Breast epithelium (tissue), 3 donors: Measurements from ENCODE around the gene SSR3.

Experiments
- POLR2A ChIP-seq: fragments of 450-650 bp; IDR thresholded peaks from one replicate; pipeline ENCODE4 v1.6.1; 2016; ENCODE audit warnings: antibody characterized with exemption, mild to moderate bottlenecking, moderate library complexity
- TF ChIP-seq, protein P1 (sequence below), 3 donors: fragments of 450-650 bp; IDR thresholded peaks; one replicate each; pipeline ENCODE4 v1.5.1; 2016 to 2017; ENCODE audit warnings: antibody characterized with exemption in 3 of 3, mild to moderate bottlenecking in 3 of 3, moderate library complexity in 3 of 3

DNA sequence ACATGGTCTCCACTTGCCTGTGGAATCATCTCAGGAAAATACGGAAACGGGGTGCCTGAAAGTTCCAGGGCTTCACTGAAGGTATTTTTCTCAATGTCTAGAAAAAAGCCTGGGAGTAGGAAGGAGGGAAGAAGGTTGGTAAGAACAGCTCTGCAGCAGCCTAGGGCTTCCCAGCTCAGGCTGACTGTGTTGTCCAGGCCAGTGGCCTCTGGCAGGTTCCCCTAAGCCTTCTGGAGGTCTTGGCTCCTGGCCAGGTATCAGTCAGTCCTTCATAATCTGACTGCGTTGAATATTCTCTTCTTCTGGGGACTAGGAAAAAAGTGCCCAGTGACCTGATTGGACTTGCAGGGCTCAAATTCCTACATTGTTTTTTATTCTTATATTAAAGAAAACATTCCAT is 38.6 kb downstream of the SSR3 start:
- TF ChIP-seq, protein P1, sequence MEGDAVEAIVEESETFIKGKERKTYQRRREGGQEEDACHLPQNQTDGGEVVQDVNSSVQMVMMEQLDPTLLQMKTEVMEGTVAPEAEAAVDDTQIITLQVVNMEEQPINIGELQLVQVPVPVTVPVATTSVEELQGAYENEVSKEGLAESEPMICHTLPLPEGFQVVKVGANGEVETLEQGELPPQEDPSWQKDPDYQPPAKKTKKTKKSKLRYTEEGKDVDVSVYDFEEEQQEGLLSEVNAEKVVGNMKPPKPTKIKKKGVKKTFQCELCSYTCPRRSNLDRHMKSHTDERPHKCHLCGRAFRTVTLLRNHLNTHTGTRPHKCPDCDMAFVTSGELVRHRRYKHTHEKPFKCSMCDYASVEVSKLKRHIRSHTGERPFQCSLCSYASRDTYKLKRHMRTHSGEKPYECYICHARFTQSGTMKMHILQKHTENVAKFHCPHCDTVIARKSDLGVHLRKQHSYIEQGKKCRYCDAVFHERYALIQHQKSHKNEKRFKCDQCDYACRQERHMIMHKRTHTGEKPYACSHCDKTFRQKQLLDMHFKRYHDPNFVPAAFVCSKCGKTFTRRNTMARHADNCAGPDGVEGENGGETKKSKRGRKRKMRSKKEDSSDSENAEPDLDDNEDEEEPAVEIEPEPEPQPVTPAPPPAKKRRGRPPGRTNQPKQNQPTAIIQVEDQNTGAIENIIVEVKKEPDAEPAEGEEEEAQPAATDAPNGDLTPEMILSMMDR (IDR thresholded peaks at IDR 0.05), result no peak
- TF ChIP-seq POLR2A, result no peak
